NCI-H524 (cell line): ENCODE data around the gene DSCAM.

Experiments
- DNase-seq, 2 experiments: peaks; one replicate each; lab custom pipeline; 2025; lab: John Stamatoyannopoulos, UW

The DSCAM gene

GRCh38 chr21:40662889-40663288 is 184.1 kb downstream of the DSCAM start:
- no peak for DNase-seq

GRCh38 chr21:40660461-40660860 is 186.5 kb downstream of the DSCAM start:
- DNase-seq: no peak

- DNase-seq: no peak
Measured at GRCh38 chr21:40658311-40658710, 188.6 kb downstream of the DSCAM start.

GRCh38 chr21:40652436-40652835 is 194.5 kb downstream of the DSCAM start:
- no peak for DNase-seq

- no peak for DNase-seq
Measured at GRCh38 chr21:40647706-40648105, 199.3 kb downstream of the DSCAM start.

- no peak for DNase-seq
Measured at GRCh38 chr21:40646651-40647050, 200.3 kb downstream of the DSCAM start.

- DNase-seq: no peak
Measured at GRCh38 chr21:40641042-40641441, 205.9 kb downstream of the DSCAM start.

GRCh38 chr21:40640266-40640789 is 206.6 kb downstream of the DSCAM start:
- DNase-seq: peak in 1 of 2 experiments; percentile 39

- DNase-seq: peak in 1 of 2 experiments; percentile 54
Measured at GRCh38 chr21:40639616-40640194, 207.3 kb downstream of the DSCAM start.

- DNase-seq: peak; percentile 42 to 76
Measured at GRCh38 chr21:40638466-40639251, 208.3 kb downstream of the DSCAM start.

- peak; percentile 69 to 89 for DNase-seq
Measured at GRCh38 chr21:40636026-40636425, 210.9 kb downstream of the DSCAM start.

- peak in 1 of 2 experiments; percentile 11 for DNase-seq
Measured at GRCh38 chr21:40635391-40635790, 211.6 kb downstream of the DSCAM start.

GRCh38 chr21:40634141-40634540 is 212.8 kb downstream of the DSCAM start:
- no peak for DNase-seq

GRCh38 chr21:40633048-40633447 is 213.9 kb downstream of the DSCAM start:
- DNase-seq: no peak

GRCh38 chr21:40631211-40631610 is 215.7 kb downstream of the DSCAM start:
- DNase-seq: no peak

GRCh38 chr21:40625991-40626390 is 221.0 kb downstream of the DSCAM start:
- no peak for DNase-seq

- no peak for DNase-seq
Measured at GRCh38 chr21:40623528-40623927, 223.4 kb downstream of the DSCAM start.

GRCh38 chr21:40622531-40622930 is 224.4 kb downstream of the DSCAM start:
- no peak for DNase-seq

- no peak for DNase-seq
Measured at GRCh38 chr21:40620386-40621145, 226.4 kb downstream of the DSCAM start.

- DNase-seq: peak; percentile 78 to 85
Measured at GRCh38 chr21:40618191-40618973, 228.6 kb downstream of the DSCAM start.

- no peak for DNase-seq
Measured at GRCh38 chr21:40616377-40616704, 230.6 kb downstream of the DSCAM start.
